ENCODE results near the gene COL18A1. TPM values are rescaled to one million over a fixed set of nuclear protein-coding genes. Genes with fewer than 3 reads are reported as not detected.

The COL18A1 gene
- 100 to 1,000 TPM; 289 to 301 TPM for total RNA-seq
- 100 to 1,000 TPM in 1 of 2 donors, 10 to 100 TPM in 1; 97.3 to 963 TPM for polyA plus RNA-seq
- long read RNA-seq, donor 1, transcript COL18A1-207 (5 exons, 2,515 nt): major isoform, 29 of 530 reads
- long read RNA-seq, donor 1, partial matches to known transcripts: 357 of 530 reads
- long read RNA-seq, donor 1, other reads (novel, unspliced or antisense): 144 of 530 reads
- long read RNA-seq, donor 2, full-length matches to known transcripts: 84 of 559 reads
- long read RNA-seq, donor 2, partial matches to known transcripts: 348 of 559 reads
- long read RNA-seq, donor 2, other reads (novel, unspliced or antisense): 127 of 559 reads

GRCh38 chr21:45404730-45405270 is at the start of gene COL18A1:
Gene COL18A1 (plus strand): TSS chr21:45405165. CDS start chr21:45405231, 66 bp downstream.
- peak within 1 kb of the TSS; percentile 77 to 83 for H3K27ac ChIP-seq (ENCODE audit: low read depth in 1 of 2, low read length in 2 of 2)
- intact Hi-C loops (cut with DNase I): loop anchor here (2.0 to 10.0 kb wide), 4 partner anchors 38 to 110 kb away; no protein-coding TSS in a partner anchor
- no peaks in the 10 kb centered on the region for H3K4me1 ChIP-seq (ENCODE audit: control insufficient read depth in 1 of 2, insufficient read depth in 2 of 2, low read length in 2 of 2)
- no peaks in the 10 kb centered on the region for H3K27me3 ChIP-seq (ENCODE audit: control insufficient read depth in 1 of 2, insufficient read depth in 2 of 2, low read length in 1 of 2)
- H3K36me3 ChIP-seq (ENCODE audit: control insufficient read depth in 1 of 2, insufficient read depth in 2 of 2, low read length in 1 of 2): no peaks in the 10 kb centered on the region
- WGBS, 2 donors: 1% methylated on average over 14 to 69 of the region's 69 CpGs
- no peaks in the 10 kb centered on the region for H3K9me3 ChIP-seq (ENCODE audit: control insufficient read depth, low read length)
- ATAC-seq (ENCODE audit: low FRiP score) (peak; percentile 61), DNase-seq (peak; percentile 80 to 89)
- peak within 1 kb of the TSS; percentile 94 for H3K4me3 ChIP-seq (ENCODE audit: low read length in 2 of 2)

GRCh38 chr21:45355573-45355972 is 49.4 kb upstream of the COL18A1 start:
- H3K9me3 ChIP-seq (ENCODE audit: control insufficient read depth, low read length): no peaks in the 10 kb centered on the region
- no peak for DNase-seq
- WGBS, 2 donors: 85 to 88% methylated on average over 14 of the region's 14 CpGs
- H3K4me3 ChIP-seq (ENCODE audit: low read length in 2 of 2): no peak overlapping the region
- H3K27ac ChIP-seq (ENCODE audit: low read depth in 1 of 2, low read length in 2 of 2): no peak overlapping the region
- no peak for ATAC-seq (ENCODE audit: low FRiP score)
- intact Hi-C loops (cut with DNase I): no loop called here
- no peaks in the 10 kb centered on the region for H3K27me3 ChIP-seq (ENCODE audit: control insufficient read depth in 1 of 2, insufficient read depth in 2 of 2, low read length in 1 of 2)
- no peaks in the 10 kb centered on the region for H3K36me3 ChIP-seq (ENCODE audit: control insufficient read depth in 1 of 2, insufficient read depth in 2 of 2, low read length in 1 of 2)
- H3K4me1 ChIP-seq (ENCODE audit: control insufficient read depth in 1 of 2, insufficient read depth in 2 of 2, low read length in 2 of 2): no peaks in the 10 kb centered on the region

- WGBS, 2 donors: 91 to 92% methylated on average over 10 of the region's 10 CpGs
- Histone ChIP-seq H3K36me3 (ENCODE audit: control insufficient read depth in 1 of 2, insufficient read depth in 2 of 2, low read length in 1 of 2) (no peaks in the 10 kb centered on the region), H3K4me1 (ENCODE audit: control insufficient read depth in 1 of 2, insufficient read depth in 2 of 2, low read length in 2 of 2) (no peaks in the 10 kb centered on the region), H3K27me3 (ENCODE audit: control insufficient read depth in 1 of 2, insufficient read depth in 2 of 2, low read length in 1 of 2) (no peaks in the 10 kb centered on the region), H3K4me3 (ENCODE audit: low read length in 2 of 2) (no peak overlapping the region), H3K27ac (ENCODE audit: low read depth in 1 of 2, low read length in 2 of 2) (no peak overlapping the region), H3K9me3 (ENCODE audit: control insufficient read depth, low read length) (no peaks in the 10 kb centered on the region)
- ATAC-seq (ENCODE audit: low FRiP score) (no peak), DNase-seq (no peak)
- intact Hi-C loops (cut with DNase I): no loop called here
These were observed 48.7 kb upstream of the COL18A1 start for GRCh38 chr21:45356251-45356650.

GRCh38 chr21:45356653-45357435 is 48.1 kb upstream of the COL18A1 start:
- Histone ChIP-seq H3K4me1 (ENCODE audit: control insufficient read depth in 1 of 2, insufficient read depth in 2 of 2, low read length in 2 of 2) (no peaks in the 10 kb centered on the region), H3K4me3 (ENCODE audit: low read length in 2 of 2) (no peak overlapping the region), H3K9me3 (ENCODE audit: control insufficient read depth, low read length) (no peaks in the 10 kb centered on the region), H3K27ac (ENCODE audit: low read depth in 1 of 2, low read length in 2 of 2) (no peak overlapping the region), H3K27me3 (ENCODE audit: control insufficient read depth in 1 of 2, insufficient read depth in 2 of 2, low read length in 1 of 2) (no peaks in the 10 kb centered on the region), H3K36me3 (ENCODE audit: control insufficient read depth in 1 of 2, insufficient read depth in 2 of 2, low read length in 1 of 2) (no peaks in the 10 kb centered on the region)
- intact Hi-C loops (cut with DNase I): no loop called here
- 85 to 87% methylated on average over 20 of the region's 20 CpGs for WGBS, 2 donors
- no peak for DNase-seq
- no peak for ATAC-seq (ENCODE audit: low FRiP score)

- WGBS, 2 donors: 74% methylated on average over 41 of the region's 41 CpGs
- no peak for DNase-seq
- intact Hi-C loops (cut with DNase I): no loop called here
- Histone ChIP-seq H3K9me3 (ENCODE audit: control insufficient read depth, low read length) (no peaks in the 10 kb centered on the region), H3K27me3 (ENCODE audit: control insufficient read depth in 1 of 2, insufficient read depth in 2 of 2, low read length in 1 of 2) (no peaks in the 10 kb centered on the region), H3K4me1 (ENCODE audit: control insufficient read depth in 1 of 2, insufficient read depth in 2 of 2, low read length in 2 of 2) (no peaks in the 10 kb centered on the region), H3K4me3 (ENCODE audit: low read length in 2 of 2) (no peak overlapping the region), H3K36me3 (ENCODE audit: control insufficient read depth in 1 of 2, insufficient read depth in 2 of 2, low read length in 1 of 2) (no peaks in the 10 kb centered on the region), H3K27ac (ENCODE audit: low read depth in 1 of 2, low read length in 2 of 2) (no peak overlapping the region)
- no peak for ATAC-seq (ENCODE audit: low FRiP score)
These were observed 47.3 kb upstream of the COL18A1 start for GRCh38 chr21:45357436-45358260.

DNA sequence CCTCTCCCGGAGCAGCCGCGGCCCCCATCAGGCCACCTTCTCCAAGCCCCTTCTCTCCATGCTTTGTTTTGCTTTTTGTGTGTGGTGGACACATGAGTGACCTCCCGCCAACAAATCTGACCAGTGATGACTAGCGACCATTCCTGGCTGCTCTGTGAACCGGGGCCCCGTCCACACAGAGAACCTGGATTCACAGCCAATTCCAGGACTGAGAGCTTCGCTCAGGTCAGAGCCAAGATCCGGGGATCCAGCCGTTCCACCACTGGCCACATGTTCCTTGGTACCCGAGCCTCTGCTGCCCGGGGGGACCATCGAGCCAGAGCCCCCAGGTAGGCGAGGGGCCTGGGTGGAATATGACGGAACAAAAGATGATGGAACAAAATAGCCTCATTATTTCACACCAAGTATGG is 46.7 kb upstream of the COL18A1 start:
- WGBS, 2 donors: 94% methylated on average over 15 of the region's 15 CpGs
- Histone ChIP-seq H3K36me3 (ENCODE audit: control insufficient read depth in 1 of 2, insufficient read depth in 2 of 2, low read length in 1 of 2) (no peaks in the 10 kb centered on the region), H3K4me1 (ENCODE audit: control insufficient read depth in 1 of 2, insufficient read depth in 2 of 2, low read length in 2 of 2) (no peaks in the 10 kb centered on the region), H3K27me3 (ENCODE audit: control insufficient read depth in 1 of 2, insufficient read depth in 2 of 2, low read length in 1 of 2) (no peaks in the 10 kb centered on the region), H3K9me3 (ENCODE audit: control insufficient read depth, low read length) (no peaks in the 10 kb centered on the region), H3K27ac (ENCODE audit: low read depth in 1 of 2, low read length in 2 of 2) (no peak overlapping the region), H3K4me3 (ENCODE audit: low read length in 2 of 2) (no peak overlapping the region)
- no peak for ATAC-seq (ENCODE audit: low FRiP score)
- DNase-seq: no peak
- intact Hi-C loops (cut with DNase I): no loop called here

GRCh38 chr21:45358711-45359310 is 46.2 kb upstream of the COL18A1 start:
- Histone ChIP-seq H3K4me3 (ENCODE audit: low read length in 2 of 2) (no peak overlapping the region), H3K36me3 (ENCODE audit: control insufficient read depth in 1 of 2, insufficient read depth in 2 of 2, low read length in 1 of 2) (no peaks in the 10 kb centered on the region), H3K27me3 (ENCODE audit: control insufficient read depth in 1 of 2, insufficient read depth in 2 of 2, low read length in 1 of 2) (no peaks in the 10 kb centered on the region), H3K4me1 (ENCODE audit: control insufficient read depth in 1 of 2, insufficient read depth in 2 of 2, low read length in 2 of 2) (no peaks in the 10 kb centered on the region), H3K9me3 (ENCODE audit: control insufficient read depth, low read length) (no peaks in the 10 kb centered on the region), H3K27ac (ENCODE audit: low read depth in 1 of 2, low read length in 2 of 2) (no peak overlapping the region)
- ATAC-seq (ENCODE audit: low FRiP score) (peak; percentile 21), DNase-seq (no peak)
- intact Hi-C loops (cut with DNase I): no loop called here
- 91 to 94% methylated on average over 13 of the region's 13 CpGs for WGBS, 2 donors
